Vagina (tissue), 2 donors: ENCODE data around the gene ATP13A2. TPM values are rescaled to one million over a fixed set of nuclear protein-coding genes. Genes with fewer than 3 reads are reported as not detected.

Experiments used
- DNase-seq, 2 donors: peaks; one replicate each; pipeline ENCODE4 v3.0.0-alpha.2; 2017; ENCODE audit errors: extremely low spot score in 2 of 2
- H3K27ac ChIP-seq: fragments of 200-600 bp; sonication (generic); one replicate; pipeline ENCODE4 v1.5.1; 2019
- H3K27me3 ChIP-seq: fragments of 200-600 bp; sonication (generic); one replicate; pipeline ENCODE4 v1.5.1; 2019
- H3K36me3 ChIP-seq, 2 donors: fragments of 200-600 bp; sonication (generic); one replicate each; pipeline ENCODE4 v1.5.1; 2017 to 2019
- H3K4me1 ChIP-seq: fragments of 200-600 bp; sonication (generic); one replicate; pipeline ENCODE4 v1.5.1; 2019
- H3K4me3 ChIP-seq, 2 donors: fragments of 200-600 bp; sonication (generic); 1 replicate in 1 of 2; 2 replicates in 1 of 2; pipeline ENCODE4 v1.5.1; 2016 to 2019
- H3K9me3 ChIP-seq: fragments of 200-600 bp; sonication (generic); one replicate; pipeline ENCODE4 v1.5.1; 2019
- CTCF ChIP-seq, 3 experiments: fragments of 450-650 bp in 2 of 3; fragments of 200-600 bp in 1 of 3; sonication (generic) in 1 of 3; IDR thresholded peaks; one replicate each; pipeline ENCODE4 v1.5.1; 2017 to 2019; ENCODE audit warnings: antibody characterized with exemption in 3 of 3, mild to moderate bottlenecking in 2 of 3, moderate library complexity in 2 of 3
- POLR2A ChIP-seq, 2 donors: fragments of 450-650 bp; IDR thresholded peaks; one replicate each; pipeline ENCODE4 v1.6.1; 2017; ENCODE audit warnings: antibody characterized with exemption in 2 of 2, mild to moderate bottlenecking in 2 of 2, moderate library complexity in 2 of 2
- POLR2AphosphoS5 ChIP-seq, 2 donors: sonication (generic); formaldehyde crosslinking; IDR thresholded peaks; one replicate each; pipeline ENCODE4 v1.9.0; 2017; ENCODE audit warnings: antibody characterized with exemption in 2 of 2, mild to moderate bottlenecking in 2 of 2, low read depth in 1 of 2; ENCODE audit not compliant: insufficient read depth in 1 of 2
- intact Hi-C: fragments of 100-400 bp; cut with DNase I; formaldehyde crosslinking; loops from one replicate; pipeline ENCODE4 v1.15.1; 2023
- total RNA-seq: library from RNA; depleted of rRNA; stranded (reverse); fragments of >200 nt; gene quantifications from one replicate; pipeline ENCODE4 v1.2.3, GENCODE V29; 2016

ATP13A2 gene
- total RNA-seq, 1 donor from 2014 or later, result 31.7 TPM

GRCh38 chr1:17020502-17020901, 8.8 kb upstream of the ATP13A2 start:
- no peak for DNase-seq
- Histone ChIP-seq H3K27me3 (no peaks in the 10 kb centered on the region), H3K36me3 (peaks cover 4 to 73% of the 10 kb centered on the region in 2 donors), H3K27ac (no peak overlapping the region), H3K4me1 (no peaks in the 10 kb centered on the region), H3K9me3 (no peaks in the 10 kb centered on the region), H3K4me3 (no peak overlapping the region)
- intact Hi-C loops, result no loop called here
- TF ChIP-seq CTCF (IDR thresholded peaks at IDR 0.05), result no peak
- no peak for TF ChIP-seq POLR2A (IDR thresholded peaks at IDR 0.05)
- no peak for TF ChIP-seq POLR2AphosphoS5 (IDR thresholded peaks at IDR 0.05; ENCODE audit: insufficient read depth in 1 of 2, low read depth in 1 of 2)

DNA sequence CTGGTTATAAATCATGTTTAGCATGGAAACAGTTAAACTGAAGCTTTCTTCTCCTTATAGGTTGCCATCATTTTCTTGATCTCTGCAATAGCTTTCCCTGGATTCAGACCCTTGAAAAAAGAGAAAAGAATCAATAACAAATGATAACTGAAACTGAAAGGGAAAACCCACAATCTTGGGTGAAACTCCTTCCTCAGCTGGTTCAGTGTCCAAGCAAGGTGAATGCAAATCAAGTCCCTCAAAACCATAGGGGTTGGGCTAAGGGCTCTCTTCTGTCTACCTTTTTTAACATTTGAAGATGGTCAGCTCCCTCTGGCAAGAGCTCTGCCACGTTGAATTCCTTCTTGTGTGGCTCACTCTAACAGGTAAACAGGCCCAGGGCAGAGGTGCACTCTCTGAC, 7.1 kb upstream of the ATP13A2 start:
- peaks cover 4 to 58% of the 10 kb centered on the region in 2 donors for H3K36me3 ChIP-seq
- no peak for DNase-seq

GRCh38 chr1:17017435-17017834, 5.7 kb upstream of the ATP13A2 start:
- TF ChIP-seq POLR2A (IDR thresholded peaks at IDR 0.05) (no peak), POLR2AphosphoS5 (IDR thresholded peaks at IDR 0.05; ENCODE audit: insufficient read depth in 1 of 2, low read depth in 1 of 2) (no peak)
- H3K4me1 ChIP-seq, result peaks cover under 1% of the 10 kb centered on the region
- H3K36me3 ChIP-seq, result peaks cover 0 to 44% of the 10 kb centered on the region in 2 donors
- no peaks in the 10 kb centered on the region for H3K27me3 ChIP-seq
- intact Hi-C loops, result no loop called here
- DNase-seq, result no peak
- H3K27ac ChIP-seq, result no peak overlapping the region
- no peaks in the 10 kb centered on the region for H3K9me3 ChIP-seq
- H3K4me3 ChIP-seq, result no peak overlapping the region

More for the DNA sequence above, 7.1 kb upstream of the ATP13A2 start:
- Histone ChIP-seq H3K4me3 (no peak overlapping the region), H3K9me3 (no peaks in the 10 kb centered on the region), H3K27me3 (no peaks in the 10 kb centered on the region), H3K4me1 (no peaks in the 10 kb centered on the region), H3K27ac (no peak overlapping the region)
- intact Hi-C loops, result no loop called here
- TF ChIP-seq POLR2AphosphoS5 (IDR thresholded peaks at IDR 0.05; ENCODE audit: insufficient read depth in 1 of 2, low read depth in 1 of 2), result no peak
- no peak for TF ChIP-seq CTCF (IDR thresholded peaks at IDR 0.05)
- TF ChIP-seq POLR2A (IDR thresholded peaks at IDR 0.05), result no peak

DNA sequence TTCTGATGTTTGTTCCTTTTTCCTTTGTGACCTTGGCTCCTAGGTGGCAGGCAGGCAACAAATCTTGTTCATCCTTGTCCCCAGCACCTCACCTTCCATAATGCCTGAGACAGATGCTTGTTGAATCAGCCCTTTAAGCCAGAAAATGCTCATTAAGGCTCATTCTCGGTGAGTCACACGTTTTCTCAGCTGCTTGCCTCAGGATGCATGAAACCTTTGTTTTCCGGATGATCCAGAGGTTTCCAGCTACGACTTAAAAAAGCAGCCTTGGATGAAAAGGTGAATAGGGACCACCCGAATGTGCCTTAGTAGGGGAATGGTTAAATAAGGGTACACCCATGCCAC, 4.6 kb upstream of the ATP13A2 start:
- peaks cover 0 to 34% of the 10 kb centered on the region in 2 donors for H3K36me3 ChIP-seq
- no peak overlapping the region for H3K4me3 ChIP-seq
- DNase-seq, result no peak
- H3K4me1 ChIP-seq, result peaks cover 7% of the 10 kb centered on the region
- no peaks in the 10 kb centered on the region for H3K9me3 ChIP-seq
- H3K27ac ChIP-seq, result no peak overlapping the region
- H3K27me3 ChIP-seq, result no peaks in the 10 kb centered on the region
- intact Hi-C loops, result no loop called here
- TF ChIP-seq CTCF (IDR thresholded peaks at IDR 0.05), result no peak
- no peak for TF ChIP-seq POLR2A (IDR thresholded peaks at IDR 0.05)
- no peak for TF ChIP-seq POLR2AphosphoS5 (IDR thresholded peaks at IDR 0.05; ENCODE audit: insufficient read depth in 1 of 2, low read depth in 1 of 2)

GRCh38 chr1:17014671-17015567, 3.2 kb upstream of the ATP13A2 start:
- no peak overlapping the region for H3K27ac ChIP-seq
- H3K36me3 ChIP-seq, result peaks cover 0 to 20% of the 10 kb centered on the region in 2 donors
- H3K4me1 ChIP-seq, result peaks cover 21% of the 10 kb centered on the region
- TF ChIP-seq CTCF (IDR thresholded peaks at IDR 0.05) (no peak), POLR2AphosphoS5 (IDR thresholded peaks at IDR 0.05; ENCODE audit: insufficient read depth in 1 of 2, low read depth in 1 of 2) (no peak), POLR2A (IDR thresholded peaks at IDR 0.05) (no peak)
- no peaks in the 10 kb centered on the region for H3K9me3 ChIP-seq
- no peak overlapping the region for H3K4me3 ChIP-seq
- no peaks in the 10 kb centered on the region for H3K27me3 ChIP-seq
- no peak for DNase-seq
- intact Hi-C loops, result no loop called here
